Measurements from ENCODE around the gene TRIM38.

Gene TRIM38

DNA sequence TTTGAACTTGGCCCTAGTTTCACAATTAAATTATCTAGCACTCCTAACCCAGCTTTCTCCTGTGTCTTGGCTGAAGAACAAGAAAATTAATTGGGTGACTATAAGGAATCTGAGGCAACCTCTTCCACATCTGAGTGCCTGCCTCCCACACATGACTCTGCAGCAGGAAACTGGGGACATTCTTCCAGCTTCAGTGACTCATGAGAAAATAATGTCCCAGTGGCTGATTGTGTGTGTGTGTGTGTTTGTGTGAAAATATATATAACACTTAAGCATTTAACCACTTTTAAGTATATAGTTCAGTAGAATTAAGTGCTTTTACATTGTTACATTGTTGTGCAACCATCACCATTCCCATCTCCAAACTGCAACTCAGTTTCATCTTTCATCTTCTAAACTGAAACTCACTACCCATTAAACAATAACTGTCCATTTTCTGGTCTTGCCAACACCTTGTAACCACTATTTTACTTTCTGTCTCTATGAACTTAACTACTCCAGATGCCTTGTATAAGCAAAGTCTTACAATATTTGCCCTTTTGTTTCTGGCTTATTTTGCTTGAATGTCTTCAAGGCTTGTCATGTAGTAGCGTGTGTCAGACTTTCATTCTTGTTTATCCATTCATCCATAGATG, 8.7 kb downstream of the TRIM38 start:
- peak overlapping the region in 3 of 11 experiments; percentile 0 to 32 (median 23); a peak in 3 of 22 replicates for H3K9ac ChIP-seq
- no peaks in the 10 kb centered on the region; a peak in 1 of 22 replicates for H3K9me3 ChIP-seq (replicated peaks in 1 of 11)
- 0 out of 20 replicates have a peak overlapping the region, but pooled peaks of 1 of the 10 experiments have one; percentile 21 for H3K4me3 ChIP-seq
- peaks cover 100% of the 10 kb centered on the region in 11 experiments for H3K36me3 ChIP-seq
- peaks cover 17 to 100% (median 39%) of the 10 kb centered on the region in 11 experiments; a peak in 16 of 22 replicates for H4K20me1 ChIP-seq
- TF ChIP-seq Cebpa-rat (IDR thresholded peaks at IDR 0.05): no peak
- no peaks in the 10 kb centered on the region for H3K27me3 ChIP-seq
- H3K27ac ChIP-seq: peak overlapping the region in 10 of 11 experiments; percentile 24 to 67 (median 52); a peak in 18 of 22 replicates
- H3K4me2 ChIP-seq: peak overlapping the region in 9 of 11 experiments; percentile 29 to 96 (median 55); a peak in 17 of 22 replicates
- H3K4me1 ChIP-seq: peaks cover 42 to 76% (median 60%) of the 10 kb centered on the region in 10 experiments

DNA sequence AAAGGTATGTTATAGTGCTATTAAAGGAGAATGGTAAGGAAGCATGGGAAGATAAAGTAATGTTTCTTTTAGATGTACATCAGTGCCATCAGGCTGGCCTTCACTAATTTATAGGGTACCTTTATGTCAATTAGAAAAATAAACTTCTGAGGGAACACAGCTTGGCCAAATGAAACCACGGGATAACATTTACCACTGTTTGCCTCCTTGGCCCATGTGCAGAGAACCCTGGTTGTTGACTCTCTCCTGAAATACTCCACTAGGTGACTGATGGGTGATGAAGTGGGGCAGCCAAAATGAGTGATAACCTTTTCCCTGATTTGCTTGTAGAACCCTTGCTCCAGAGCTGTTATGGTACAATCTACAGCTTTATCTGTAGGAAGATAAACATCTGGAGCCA, 9.5 kb downstream of the TRIM38 start:
- H3K27ac ChIP-seq: peak overlapping the region in 4 of 11 experiments; percentile 51 to 67 (median 60); a peak in 8 of 22 replicates
- no peak for TF ChIP-seq Cebpa-rat (IDR thresholded peaks at IDR 0.05)
- H3K36me3 ChIP-seq: peaks cover 100% of the 10 kb centered on the region in 11 experiments
- peak overlapping the region in 4 of 11 experiments; percentile 50 to 96 (median 78); a peak in 5 of 22 replicates for H3K4me2 ChIP-seq
- no peaks in the 10 kb centered on the region for H3K27me3 ChIP-seq
- peak overlapping the region in 1 of 11 experiments; percentile 20; a peak in 1 of 22 replicates for H3K9ac ChIP-seq
- no peak overlapping the region for H3K4me3 ChIP-seq
- H3K4me1 ChIP-seq: peaks cover 34 to 68% (median 52%) of the 10 kb centered on the region in 10 experiments
- H3K9me3 ChIP-seq (replicated peaks in 1 of 11): no peaks in the 10 kb centered on the region
- peaks cover 10 to 100% (median 35%) of the 10 kb centered on the region in 11 experiments; a peak in 16 of 22 replicates for H4K20me1 ChIP-seq

DNA sequence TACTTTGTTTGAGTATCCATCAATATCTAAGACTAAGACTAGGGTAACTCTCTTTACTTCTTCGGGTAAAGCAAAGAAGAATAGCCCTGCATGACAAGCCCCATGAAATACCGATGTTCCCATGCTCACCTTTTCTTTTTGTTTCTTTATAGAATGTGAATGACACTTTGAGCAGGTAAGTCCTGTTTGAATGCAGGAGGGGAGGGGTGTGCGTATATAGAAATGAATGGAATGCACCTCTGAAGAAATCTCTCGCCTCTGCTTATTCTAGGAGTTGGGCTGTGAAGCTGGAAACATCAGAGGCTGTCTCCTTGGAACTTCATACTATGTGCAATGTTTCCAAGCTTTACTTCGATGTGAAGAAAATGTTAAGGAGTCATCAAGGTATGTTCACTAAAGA, 10.3 kb downstream of the TRIM38 start:
- Histone ChIP-seq H3K4me2 (no peak overlapping the region), H3K27ac (no peak overlapping the region), H3K9ac (no peak overlapping the region), H3K36me3 (peaks cover 100% of the 10 kb centered on the region in 11 experiments), H3K27me3 (no peaks in the 10 kb centered on the region), H3K4me3 (no peak overlapping the region), H4K20me1 (peaks cover 3 to 100% (median 33%) of the 10 kb centered on the region in 11 experiments; a peak in 16 of 22 replicates), H3K4me1 (peaks cover 27 to 62% (median 44%) of the 10 kb centered on the region in 10 experiments), H3K9me3 (replicated peaks in 1 of 11) (no peaks in the 10 kb centered on the region)
- no peak for TF ChIP-seq Cebpa-rat (IDR thresholded peaks at IDR 0.05)

DNA sequence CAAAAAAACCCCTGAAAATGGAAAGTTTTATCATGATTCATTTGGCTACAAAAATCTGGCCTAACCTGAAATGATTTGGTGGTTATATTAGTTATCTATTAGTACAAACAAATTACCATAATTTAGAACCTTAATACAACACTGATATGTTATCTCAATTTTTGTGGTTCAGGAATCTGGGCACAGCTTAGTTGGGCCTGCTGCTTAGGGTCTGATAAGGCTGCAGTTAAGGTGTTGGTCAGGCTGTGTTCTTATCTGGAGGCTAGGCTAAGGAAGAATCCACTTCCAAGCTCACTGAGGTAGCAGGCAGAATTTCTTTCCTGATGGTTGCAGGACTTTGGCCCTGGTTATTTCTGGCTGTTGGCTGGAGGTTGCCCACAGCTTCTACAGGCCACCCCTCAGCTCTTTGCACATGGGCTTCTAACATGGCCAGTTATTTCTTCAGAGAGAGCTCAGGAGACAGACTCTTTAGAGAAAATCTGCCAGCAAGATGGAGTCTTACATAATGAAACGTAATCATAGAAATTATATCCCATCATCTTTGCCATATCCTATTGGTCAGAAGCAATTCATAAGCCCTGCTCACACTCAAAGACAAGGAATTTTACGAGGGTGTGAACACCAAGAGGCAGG, 11.4 kb downstream of the TRIM38 start:
- Histone ChIP-seq H3K4me3 (no peak overlapping the region), H3K4me2 (peak overlapping the region in 6 of 11 experiments; percentile 1 to 54 (median 12); a peak in 8 of 22 replicates), H3K27ac (peak overlapping the region in 2 of 11 experiments; percentile 6 to 9; a peak in 1 of 22 replicates), H3K4me1 (peaks cover 19 to 51% (median 33%) of the 10 kb centered on the region in 10 experiments), H3K9ac (no peak overlapping the region), H3K36me3 (peaks cover 98 to 100% (median 99%) of the 10 kb centered on the region in 11 experiments), H3K27me3 (no peaks in the 10 kb centered on the region), H4K20me1 (peaks cover 0 to 99% (median 22%) of the 10 kb centered on the region in 11 experiments; a peak in 16 of 22 replicates), H3K9me3 (replicated peaks in 1 of 11) (no peaks in the 10 kb centered on the region)
- TF ChIP-seq Cebpa-rat (IDR thresholded peaks at IDR 0.05): no peak

DNA sequence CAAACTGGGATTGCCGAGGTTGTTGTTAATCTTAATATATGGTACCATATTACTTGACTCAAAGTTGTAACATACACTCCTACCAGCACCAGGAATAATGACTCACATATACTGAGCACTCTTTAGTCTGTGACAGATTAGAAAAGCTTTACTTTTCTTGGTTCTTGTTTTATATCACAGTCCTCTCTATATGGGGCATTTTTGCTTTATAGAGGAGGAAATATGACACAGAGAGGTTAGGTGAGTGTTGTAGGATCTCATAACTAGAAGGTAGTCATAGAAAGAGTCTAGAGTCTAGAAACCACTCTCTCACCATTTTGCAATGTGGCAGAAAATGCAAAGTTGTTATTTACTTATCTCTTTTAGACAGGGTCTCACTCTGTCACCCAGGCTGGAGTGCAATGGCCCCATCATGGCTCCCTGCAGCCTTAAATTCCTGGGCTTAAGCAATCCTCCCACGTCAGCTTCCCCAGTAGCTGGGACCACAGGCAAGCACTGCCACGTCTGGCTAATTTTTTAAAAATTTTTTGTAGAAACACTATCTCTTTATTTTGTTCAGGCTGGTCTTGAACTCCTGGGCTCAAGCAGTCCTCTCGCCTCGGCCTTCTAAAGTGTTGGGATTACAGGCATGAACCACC, 13.4 kb downstream of the TRIM38 start:
- no peak for TF ChIP-seq Cebpa-rat (IDR thresholded peaks at IDR 0.05)
- H3K4me1 ChIP-seq: peaks cover 9 to 34% (median 21%) of the 10 kb centered on the region in 10 experiments
- H4K20me1 ChIP-seq: peaks cover 0 to 95% (median 22%) of the 10 kb centered on the region in 11 experiments; a peak in 15 of 22 replicates
- no peaks in the 10 kb centered on the region for H3K27me3 ChIP-seq
- H3K9me3 ChIP-seq (replicated peaks in 1 of 11): no peaks in the 10 kb centered on the region
- H3K4me2 ChIP-seq: no peak overlapping the region
- no peak overlapping the region for H3K4me3 ChIP-seq
- peaks cover 90 to 96% (median 93%) of the 10 kb centered on the region in 11 experiments for H3K36me3 ChIP-seq
- no peak overlapping the region for H3K27ac ChIP-seq
- no peak overlapping the region for H3K9ac ChIP-seq

DNA sequence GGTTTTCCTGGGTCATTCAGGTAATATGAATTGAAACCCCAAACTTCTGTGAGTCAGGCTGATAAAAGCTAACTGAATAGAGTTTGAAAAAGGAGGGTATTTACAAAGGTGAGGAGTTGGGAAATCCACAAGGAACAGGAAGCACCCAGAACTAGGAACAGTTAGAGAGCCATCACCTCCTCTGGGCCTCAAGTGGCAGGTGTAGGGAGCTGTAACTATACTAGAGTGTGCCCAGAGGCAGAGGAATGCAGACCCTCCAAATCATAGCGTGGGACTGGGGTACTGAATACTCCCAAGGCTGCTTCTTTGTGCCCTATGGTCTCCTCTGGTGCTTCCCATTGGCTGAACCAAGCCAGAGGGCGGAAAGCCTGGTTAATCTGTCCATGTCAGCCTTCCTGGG, 18.3 kb downstream of the TRIM38 start:
- H3K36me3 ChIP-seq: peaks cover 89 to 96% (median 92%) of the 10 kb centered on the region in 11 experiments

DNA sequence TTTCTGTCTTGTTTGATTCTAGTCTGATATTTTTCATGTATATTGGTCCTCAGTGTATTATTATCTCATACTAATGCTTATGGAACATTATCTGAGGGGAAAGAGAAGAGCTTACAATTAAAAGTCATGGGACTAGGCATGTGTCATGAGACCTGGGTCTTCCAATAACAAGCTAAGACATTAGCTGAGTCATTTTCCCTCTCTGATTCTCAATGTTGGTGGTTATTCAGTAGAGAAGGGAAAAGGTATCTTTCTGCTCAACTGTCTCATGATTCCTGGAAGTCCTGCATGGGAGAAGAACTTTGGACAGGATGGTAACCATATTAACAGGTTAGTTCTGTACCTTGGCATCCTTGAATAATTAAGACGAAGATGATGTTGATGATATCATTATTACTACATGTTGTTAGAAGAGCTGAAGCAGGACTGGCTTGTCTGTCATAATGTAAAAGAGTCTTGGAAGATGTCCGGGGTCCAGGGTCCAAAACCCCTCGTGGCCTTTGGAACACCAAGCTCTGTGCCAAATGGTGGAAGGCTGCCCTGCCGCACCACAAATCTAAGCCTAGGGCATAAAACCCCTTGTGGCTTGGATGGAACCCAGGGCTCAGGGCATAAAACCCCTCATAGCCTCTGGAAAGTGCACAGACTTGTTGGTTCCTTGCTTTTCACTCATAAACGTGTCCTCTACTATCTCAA, 19.1 kb downstream of the TRIM38 start:
- Histone ChIP-seq H3K36me3 (peaks cover 89 to 96% (median 92%) of the 10 kb centered on the region in 11 experiments), H3K27me3 (no peaks in the 10 kb centered on the region), H3K27ac (no peak overlapping the region)

More for the DNA sequence above, 18.3 kb downstream of the TRIM38 start:
- Histone ChIP-seq H3K27me3 (no peaks in the 10 kb centered on the region), H3K4me3 (no peak overlapping the region), H3K27ac (0 out of 22 replicates have a peak overlapping the region, but pooled peaks of 2 of the 11 experiments have one; percentile 0 to 12), H3K9me3 (replicated peaks in 1 of 11) (no peaks in the 10 kb centered on the region), H3K4me2 (peak overlapping the region in 1 of 11 experiments; percentile 36; a peak in 1 of 22 replicates), H3K4me1 (peaks cover 0 to 15% (median 0%) of the 10 kb centered on the region in 10 experiments; a peak in 2 of 20 replicates), H3K9ac (no peak overlapping the region), H4K20me1 (peaks cover 0 to 92% (median 15%) of the 10 kb centered on the region in 11 experiments; a peak in 14 of 22 replicates)
- TF ChIP-seq Cebpa-rat (IDR thresholded peaks at IDR 0.05): no peak

DNA sequence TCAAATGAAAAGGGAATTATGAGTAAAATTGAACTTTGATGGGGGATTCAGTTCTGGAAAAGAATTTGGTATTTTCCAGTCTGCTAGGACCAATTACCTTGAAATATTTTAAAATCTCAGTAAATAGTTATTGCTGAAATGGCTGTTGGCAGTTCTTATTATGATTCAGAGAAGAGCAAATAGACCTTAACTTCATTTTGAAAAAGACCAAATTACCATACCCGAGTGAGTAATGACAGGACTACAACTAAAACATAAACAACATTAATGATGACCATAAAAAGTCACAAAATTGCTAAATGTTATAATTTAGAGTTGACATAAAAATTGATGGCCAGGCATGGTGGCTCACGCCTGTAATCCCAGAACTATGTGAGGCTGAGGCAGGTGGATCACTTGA, 21.7 kb downstream of the TRIM38 start:
- Histone ChIP-seq H3K9ac (no peak overlapping the region), H3K27ac (no peak overlapping the region), H3K4me2 (no peak overlapping the region), H3K4me1 (peaks cover 0 to 20% (median 0%) of the 10 kb centered on the region in 10 experiments; a peak in 3 of 20 replicates), H3K36me3 (peaks cover 78 to 95% (median 88%) of the 10 kb centered on the region in 11 experiments), H3K9me3 (replicated peaks in 1 of 11) (no peaks in the 10 kb centered on the region), H4K20me1 (peaks cover 0 to 85% (median 10%) of the 10 kb centered on the region in 11 experiments; a peak in 10 of 22 replicates), H3K27me3 (no peaks in the 10 kb centered on the region), H3K4me3 (no peak overlapping the region)
- TF ChIP-seq Cebpa-rat (IDR thresholded peaks at IDR 0.05): no peak

More for the DNA sequence above, 19.1 kb downstream of the TRIM38 start:
- no peak overlapping the region for H3K4me3 ChIP-seq
- no peaks in the 10 kb centered on the region for H3K9me3 ChIP-seq (replicated peaks in 1 of 11)
- peaks cover 0 to 15% (median 0%) of the 10 kb centered on the region in 10 experiments; a peak in 2 of 20 replicates for H3K4me1 ChIP-seq
- peaks cover 0 to 90% (median 10%) of the 10 kb centered on the region in 11 experiments; a peak in 13 of 22 replicates for H4K20me1 ChIP-seq
- no peak overlapping the region for H3K9ac ChIP-seq
- TF ChIP-seq Cebpa-rat (IDR thresholded peaks at IDR 0.05): no peak
- H3K4me2 ChIP-seq: no peak overlapping the region

All from BLaER1 treated with 17β-estradiol and CSF1 and Interleukin-3, amounts not matched to agents 10 nM and 100 nM (cell line).